ENCODE results near the gene SGPL1.
A peak's percentile ranks its signal among the peaks of the same experiment; 100 is the strongest.
"Not testable (repeated sequence)": the region's sequence is repeated elsewhere in the genome, so short reads cannot be mapped to it uniquely, and the experiment has no call there.

The SGPL1 gene

DNA sequence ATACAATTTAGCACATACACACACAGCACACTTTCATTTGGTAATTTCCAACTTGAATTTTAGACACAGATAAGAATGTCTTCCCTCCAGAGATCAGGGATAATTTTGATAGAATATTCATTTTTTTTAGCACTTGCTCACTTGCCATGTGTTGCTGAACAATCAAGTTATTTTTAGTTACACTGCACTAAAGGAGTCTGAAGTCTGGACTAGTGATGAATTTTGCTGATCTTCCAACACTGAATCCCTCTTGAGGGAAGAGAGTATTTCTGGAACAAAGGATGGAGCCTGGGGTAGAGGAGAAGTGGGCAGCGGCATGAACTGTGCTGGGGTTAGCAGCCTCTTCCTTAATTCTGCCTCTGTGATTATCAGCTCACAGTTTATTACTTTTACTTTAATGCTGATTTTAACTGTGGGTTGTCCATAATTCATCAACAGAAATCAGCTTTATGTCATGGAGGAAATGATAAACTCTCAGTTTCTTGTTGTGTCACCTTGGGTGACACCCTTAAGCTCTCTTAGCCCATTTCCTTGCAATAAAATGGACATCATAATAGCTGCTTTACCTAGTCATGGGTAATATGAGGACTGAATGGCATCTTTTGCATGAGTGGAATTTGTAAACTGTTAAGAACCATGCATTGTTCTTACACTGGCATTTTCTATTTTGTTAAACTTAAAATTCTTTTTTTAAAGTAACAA is 32.1 kb downstream of the SGPL1 start:
- Histone ChIP-seq H3K9me3 (ENCODE audit: control insufficient read depth, low read length) (no peaks in the 10 kb centered on the region), H3K36me3 (ENCODE audit: control insufficient read depth, insufficient read depth, low read length, severe bottlenecking) (peaks cover 33% of the 10 kb centered on the region), H3K4me1 (ENCODE audit: control insufficient read depth, insufficient read depth, low read length) (peaks cover 13% of the 10 kb centered on the region), H3K4me3 (ENCODE audit: low read length) (no peak overlapping the region), H3K9ac (ENCODE audit: low read length) (no peak overlapping the region), H3K27me3 (replicated peaks; ENCODE audit: control insufficient read depth, insufficient read depth, low read length) (no peaks in the 10 kb centered on the region)
- DNase-seq (ENCODE audit: low read depth), result no peak

DNA sequence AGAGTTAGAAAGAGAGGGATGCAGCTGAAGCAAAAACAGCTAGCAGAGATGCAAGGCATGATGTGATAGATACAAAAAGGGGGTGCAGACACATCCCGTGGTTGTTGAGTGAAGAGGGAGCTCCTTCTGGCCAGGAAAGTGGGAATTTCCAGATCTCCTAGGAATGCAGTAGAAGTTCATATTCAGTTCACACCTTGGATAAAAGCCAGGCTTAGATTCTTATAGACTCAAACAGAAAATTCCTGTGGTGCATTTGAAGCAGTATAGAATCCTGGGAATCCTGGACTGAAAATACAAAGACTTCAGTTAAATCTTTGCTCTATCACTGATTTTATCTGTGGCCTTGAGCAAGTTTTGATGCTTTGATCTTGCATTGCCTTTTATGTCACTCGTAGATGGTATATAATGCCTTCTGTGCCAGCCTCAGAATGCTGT is 33.9 kb downstream of the SGPL1 start:
- Histone ChIP-seq H3K4me3 (ENCODE audit: low read length) (no peak overlapping the region), H3K9ac (ENCODE audit: low read length) (no peak overlapping the region), H3K27me3 (replicated peaks; ENCODE audit: control insufficient read depth, insufficient read depth, low read length) (no peaks in the 10 kb centered on the region), H3K9me3 (ENCODE audit: control insufficient read depth, low read length) (no peaks in the 10 kb centered on the region), H3K4me1 (ENCODE audit: control insufficient read depth, insufficient read depth, low read length) (peaks cover 13% of the 10 kb centered on the region), H3K36me3 (ENCODE audit: control insufficient read depth, insufficient read depth, low read length, severe bottlenecking) (peaks cover 40% of the 10 kb centered on the region)
- DNase-seq (ENCODE audit: low read depth), result peak; percentile 82

- no peak overlapping the region for H3K4me3 ChIP-seq (ENCODE audit: low read length)
- no peaks in the 10 kb centered on the region for H3K27me3 ChIP-seq (replicated peaks; ENCODE audit: control insufficient read depth, insufficient read depth, low read length)
- DNase-seq (ENCODE audit: low read depth), result peak; percentile 31
- no peak overlapping the region for H3K9ac ChIP-seq (ENCODE audit: low read length)
- peaks cover 45% of the 10 kb centered on the region for H3K36me3 ChIP-seq (ENCODE audit: control insufficient read depth, insufficient read depth, low read length, severe bottlenecking)
- H3K9me3 ChIP-seq (ENCODE audit: control insufficient read depth, low read length), result no peaks in the 10 kb centered on the region
- peaks cover 13% of the 10 kb centered on the region for H3K4me1 ChIP-seq (ENCODE audit: control insufficient read depth, insufficient read depth, low read length)
Observed at GRCh38 chr10:70850097-70850496, 34.3 kb downstream of the SGPL1 start.

DNA sequence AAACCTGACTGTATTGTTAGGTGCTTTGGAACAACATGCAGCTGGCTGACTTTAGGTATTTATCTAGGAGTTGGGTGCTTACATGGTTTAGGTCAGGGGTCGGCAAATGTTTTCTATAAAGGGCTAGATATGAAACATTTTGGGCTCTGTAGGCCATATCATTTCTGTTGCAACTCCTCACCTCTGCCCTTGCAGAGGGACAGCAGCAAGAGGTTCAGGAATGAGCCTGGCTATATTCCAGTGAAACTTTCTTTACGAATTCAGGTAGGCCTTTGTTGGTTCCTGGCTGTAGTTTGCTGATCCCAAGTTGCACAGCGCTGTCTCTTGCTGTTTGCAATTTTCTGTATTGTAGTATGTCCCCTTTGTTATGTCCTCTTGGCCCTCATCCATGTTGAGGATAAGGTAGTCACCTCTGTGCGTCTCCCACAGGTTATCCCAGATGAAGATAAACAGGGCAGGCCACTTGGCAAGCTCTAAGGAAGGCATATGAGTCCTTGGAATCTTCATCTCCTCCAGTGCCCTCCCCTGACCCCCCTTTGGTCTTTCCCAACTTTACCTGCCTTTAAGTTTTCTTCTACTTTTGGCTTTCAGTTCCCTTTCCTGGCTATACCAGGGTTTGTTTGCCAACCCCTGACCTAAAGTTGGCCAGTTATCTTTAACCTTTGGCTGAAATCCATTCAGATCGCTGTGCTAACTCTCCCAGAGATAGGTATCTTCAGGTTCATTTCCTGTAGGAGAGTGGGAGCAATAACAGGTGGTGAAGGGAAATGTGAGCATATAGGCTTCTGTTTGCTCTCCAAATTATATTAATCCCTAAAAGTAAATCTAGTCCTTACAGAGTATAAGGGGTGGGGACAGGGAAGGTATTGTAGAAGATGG is 36.1 kb downstream of the SGPL1 start:
- Histone ChIP-seq H3K36me3 (ENCODE audit: control insufficient read depth, insufficient read depth, low read length, severe bottlenecking) (peaks cover 39% of the 10 kb centered on the region), H3K27me3 (replicated peaks; ENCODE audit: control insufficient read depth, insufficient read depth, low read length) (no peaks in the 10 kb centered on the region), H3K4me1 (ENCODE audit: control insufficient read depth, insufficient read depth, low read length) (peaks cover 13% of the 10 kb centered on the region)

GRCh38 chr10:70853038-70853437 is 37.3 kb downstream of the SGPL1 start:
- DNase-seq (ENCODE audit: low read depth), result no peak
- no peak overlapping the region for H3K4me3 ChIP-seq (ENCODE audit: low read length)
- peaks cover 7% of the 10 kb centered on the region for H3K4me1 ChIP-seq (ENCODE audit: control insufficient read depth, insufficient read depth, low read length)
- no peak overlapping the region for H3K9ac ChIP-seq (ENCODE audit: low read length)
- H3K27me3 ChIP-seq (replicated peaks; ENCODE audit: control insufficient read depth, insufficient read depth, low read length), result no peaks in the 10 kb centered on the region
- H3K36me3 ChIP-seq (ENCODE audit: control insufficient read depth, insufficient read depth, low read length, severe bottlenecking), result peaks cover 51% of the 10 kb centered on the region
- no peaks in the 10 kb centered on the region for H3K9me3 ChIP-seq (ENCODE audit: control insufficient read depth, low read length)

More for the DNA sequence above, 36.1 kb downstream of the SGPL1 start:
- Histone ChIP-seq H3K9me3 (ENCODE audit: control insufficient read depth, low read length) (no peaks in the 10 kb centered on the region), H3K4me3 (ENCODE audit: low read length) (no peak overlapping the region), H3K9ac (ENCODE audit: low read length) (no peak overlapping the region)
- no peak for DNase-seq (ENCODE audit: low read depth)

GRCh38 chr10:70853457-70853856 is 37.7 kb downstream of the SGPL1 start:
- Histone ChIP-seq H3K36me3 (ENCODE audit: control insufficient read depth, insufficient read depth, low read length, severe bottlenecking) (peaks cover 56% of the 10 kb centered on the region), H3K4me1 (ENCODE audit: control insufficient read depth, insufficient read depth, low read length) (peaks cover 6% of the 10 kb centered on the region)
- no peak for DNase-seq (ENCODE audit: low read depth)

DNA sequence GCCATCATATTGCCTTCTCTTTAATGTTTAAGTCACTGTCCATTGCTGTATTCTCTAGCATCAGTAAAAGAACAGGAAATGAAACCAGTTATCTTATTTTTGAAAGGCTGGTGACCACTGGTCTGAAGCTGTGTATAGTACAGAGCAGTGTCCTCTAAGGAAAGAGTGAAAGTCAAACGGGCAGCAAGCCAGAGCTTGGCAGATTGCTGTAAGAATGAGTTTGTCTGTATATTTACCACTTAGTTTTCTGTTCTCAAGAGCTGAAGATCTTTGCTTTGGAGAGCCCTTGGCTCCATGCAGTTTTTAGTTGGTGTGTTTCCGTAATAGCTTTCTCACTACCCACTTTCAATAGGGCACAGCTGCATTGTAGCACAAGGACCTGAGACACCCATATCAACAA is 40.7 kb downstream of the SGPL1 start:
- no peak overlapping the region for H3K4me3 ChIP-seq (ENCODE audit: low read length)
- H3K9ac ChIP-seq (ENCODE audit: low read length), result no peak overlapping the region
- no peaks in the 10 kb centered on the region for H3K4me1 ChIP-seq (ENCODE audit: control insufficient read depth, insufficient read depth, low read length)
- no peaks in the 10 kb centered on the region for H3K9me3 ChIP-seq (ENCODE audit: control insufficient read depth, low read length)
- peaks cover 77% of the 10 kb centered on the region for H3K36me3 ChIP-seq (ENCODE audit: control insufficient read depth, insufficient read depth, low read length, severe bottlenecking)
- no peak for DNase-seq (ENCODE audit: low read depth)
- no peaks in the 10 kb centered on the region for H3K27me3 ChIP-seq (replicated peaks; ENCODE audit: control insufficient read depth, insufficient read depth, low read length)

More at GRCh38 chr10:70853457-70853856, 37.7 kb downstream of the SGPL1 start:
- Histone ChIP-seq H3K9me3 (ENCODE audit: control insufficient read depth, low read length) (no peaks in the 10 kb centered on the region), H3K9ac (ENCODE audit: low read length) (no peak overlapping the region), H3K27me3 (replicated peaks; ENCODE audit: control insufficient read depth, insufficient read depth, low read length) (no peaks in the 10 kb centered on the region), H3K4me3 (ENCODE audit: low read length) (no peak overlapping the region)

- H3K4me1 ChIP-seq (ENCODE audit: control insufficient read depth, insufficient read depth, low read length), result no peaks in the 10 kb centered on the region
- H3K4me3 ChIP-seq (ENCODE audit: low read length), result no peak overlapping the region
- H3K9ac ChIP-seq (ENCODE audit: low read length), result no peak overlapping the region
- no peak for DNase-seq (ENCODE audit: low read depth)
- H3K9me3 ChIP-seq (ENCODE audit: control insufficient read depth, low read length), result no peaks in the 10 kb centered on the region
- peaks cover 68% of the 10 kb centered on the region for H3K36me3 ChIP-seq (ENCODE audit: control insufficient read depth, insufficient read depth, low read length, severe bottlenecking)
- H3K27me3 ChIP-seq (replicated peaks; ENCODE audit: control insufficient read depth, insufficient read depth, low read length), result no peaks in the 10 kb centered on the region
Observed at GRCh38 chr10:70858759-70859158, 43.0 kb downstream of the SGPL1 start.

GRCh38 chr10:70861495-70862197 is 45.9 kb downstream of the SGPL1 start:
- H3K36me3 ChIP-seq (ENCODE audit: control insufficient read depth, insufficient read depth, low read length, severe bottlenecking), result peaks cover 57% of the 10 kb centered on the region
- not testable (repeated sequence) for H3K9me3 ChIP-seq (ENCODE audit: control insufficient read depth, low read length); H3K27me3 ChIP-seq (replicated peaks; ENCODE audit: control insufficient read depth, insufficient read depth, low read length); H3K9ac ChIP-seq (ENCODE audit: low read length); DNase-seq (ENCODE audit: low read depth); H3K4me1 ChIP-seq (ENCODE audit: control insufficient read depth, insufficient read depth, low read length); H3K4me3 ChIP-seq (ENCODE audit: low read length)

DNA sequence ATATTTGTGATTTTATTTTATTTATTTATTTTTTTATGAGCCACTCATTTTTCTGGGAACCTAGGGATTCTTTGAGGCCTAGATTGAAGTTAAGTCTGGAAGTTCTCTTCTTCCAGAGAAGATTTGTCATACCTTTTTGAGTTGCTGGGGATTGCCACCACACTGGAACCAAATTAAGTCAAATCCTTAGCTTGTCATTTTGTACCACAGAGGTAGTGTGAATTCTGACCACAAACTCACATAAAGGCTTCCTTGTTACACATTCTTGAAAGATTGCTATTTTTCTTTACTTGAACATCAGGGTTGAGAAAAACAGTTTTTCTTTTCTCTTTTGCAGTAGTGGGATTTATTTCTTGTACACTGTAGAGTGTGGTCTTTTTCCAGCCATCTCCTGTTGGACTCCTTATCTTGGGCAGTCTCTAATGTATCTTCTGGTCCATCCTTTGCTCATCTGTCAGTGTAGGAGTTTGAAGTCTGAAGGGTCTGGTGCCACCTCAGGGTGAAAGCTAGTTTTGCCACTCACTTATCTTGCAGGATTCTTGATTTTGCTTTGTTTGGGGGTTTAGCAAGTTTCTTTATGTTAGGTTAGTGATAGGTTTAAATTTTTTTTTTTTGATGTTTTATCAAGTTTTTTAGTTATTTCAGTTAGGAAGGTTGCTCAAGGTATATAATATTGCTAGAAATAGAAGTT is 47.9 kb downstream of the SGPL1 start:
- Histone ChIP-seq H3K4me3 (ENCODE audit: low read length) (no peak overlapping the region), H3K27me3 (replicated peaks; ENCODE audit: control insufficient read depth, insufficient read depth, low read length) (no peaks in the 10 kb centered on the region), H3K9ac (ENCODE audit: low read length) (no peak overlapping the region), H3K9me3 (ENCODE audit: control insufficient read depth, low read length) (no peaks in the 10 kb centered on the region), H3K36me3 (ENCODE audit: control insufficient read depth, insufficient read depth, low read length, severe bottlenecking) (peaks cover 37% of the 10 kb centered on the region), H3K4me1 (ENCODE audit: control insufficient read depth, insufficient read depth, low read length) (no peaks in the 10 kb centered on the region)
- no peak for DNase-seq (ENCODE audit: low read depth)

Data from adipocyte (in vitro differentiated cells).